Lower leg skin (tissue), 4 donors: ENCODE results near the gene MAPKAPK2. TPM values are rescaled to one million over a fixed set of nuclear protein-coding genes. Genes with fewer than 3 reads are reported as not detected.

Experiments used
- DNase-seq, 2 donors: peaks; one replicate each; pipeline ENCODE4 v3.0.0-alpha.2; 2019; ENCODE audit warnings: low spot score in 2 of 2
- H3K4me3 ChIP-seq: fragments of 200-600 bp; sonication (generic); 2 replicates; pipeline ENCODE4 v1.5.1; 2017; ENCODE audit warnings: mild to moderate bottlenecking, low read depth; ENCODE audit not compliant: poor library complexity, severe bottlenecking
- POLR2A ChIP-seq, 2 donors: fragments of 450-650 bp; IDR thresholded peaks; one replicate each; pipeline ENCODE4 v1.6.1; 2016 to 2017; ENCODE audit warnings: antibody characterized with exemption in 2 of 2, mild to moderate bottlenecking in 1 of 2, moderate library complexity in 1 of 2
- WGBS, 2 donors: methylation state at CpG; one replicate each; pipeline ENCODE4 v1.1.5; 2018; 5-methylcytosine and 5-hydroxymethylcytosine counted together
- intact Hi-C: fragments of 100-400 bp; cut with DNase I; formaldehyde crosslinking; loops from one replicate; pipeline ENCODE4 v1.15.0; 2023; ENCODE audit warnings: low total_unique reads
- total RNA-seq, 4 donors: library from RNA; depleted of rRNA; stranded (reverse); fragments of >200 nt; gene quantifications; one replicate each; pipeline ENCODE4 v1.1.0, GENCODE V29; 2016
- TF ChIP-seq, protein P1 (sequence below), 3 donors: fragments of 450-650 bp; IDR thresholded peaks; one replicate each; pipeline ENCODE4 v1.5.1; 2016; ENCODE audit warnings: antibody characterized with exemption in 3 of 3, mild to moderate bottlenecking in 3 of 3, moderate library complexity in 2 of 3

MAPKAPK2 gene
- total RNA-seq, 4 donors from 2014 or later = 40.0 to 62.4 (median 52.4) TPM

- intact Hi-C loops = no loop called here
- DNase-seq = no peak
- WGBS, 2 donors = 88 to 92% methylated on average over 3 of the region's 3 CpGs
- TF ChIP-seq, protein P1, sequence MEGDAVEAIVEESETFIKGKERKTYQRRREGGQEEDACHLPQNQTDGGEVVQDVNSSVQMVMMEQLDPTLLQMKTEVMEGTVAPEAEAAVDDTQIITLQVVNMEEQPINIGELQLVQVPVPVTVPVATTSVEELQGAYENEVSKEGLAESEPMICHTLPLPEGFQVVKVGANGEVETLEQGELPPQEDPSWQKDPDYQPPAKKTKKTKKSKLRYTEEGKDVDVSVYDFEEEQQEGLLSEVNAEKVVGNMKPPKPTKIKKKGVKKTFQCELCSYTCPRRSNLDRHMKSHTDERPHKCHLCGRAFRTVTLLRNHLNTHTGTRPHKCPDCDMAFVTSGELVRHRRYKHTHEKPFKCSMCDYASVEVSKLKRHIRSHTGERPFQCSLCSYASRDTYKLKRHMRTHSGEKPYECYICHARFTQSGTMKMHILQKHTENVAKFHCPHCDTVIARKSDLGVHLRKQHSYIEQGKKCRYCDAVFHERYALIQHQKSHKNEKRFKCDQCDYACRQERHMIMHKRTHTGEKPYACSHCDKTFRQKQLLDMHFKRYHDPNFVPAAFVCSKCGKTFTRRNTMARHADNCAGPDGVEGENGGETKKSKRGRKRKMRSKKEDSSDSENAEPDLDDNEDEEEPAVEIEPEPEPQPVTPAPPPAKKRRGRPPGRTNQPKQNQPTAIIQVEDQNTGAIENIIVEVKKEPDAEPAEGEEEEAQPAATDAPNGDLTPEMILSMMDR (IDR thresholded peaks at IDR 0.05) = no peak
- TF ChIP-seq POLR2A (IDR thresholded peaks at IDR 0.05) = no peak
- no peak overlapping the region for H3K4me3 ChIP-seq
Observed at GRCh38 chr1:206674236-206674635, 10.5 kb upstream of the MAPKAPK2 start.

DNA sequence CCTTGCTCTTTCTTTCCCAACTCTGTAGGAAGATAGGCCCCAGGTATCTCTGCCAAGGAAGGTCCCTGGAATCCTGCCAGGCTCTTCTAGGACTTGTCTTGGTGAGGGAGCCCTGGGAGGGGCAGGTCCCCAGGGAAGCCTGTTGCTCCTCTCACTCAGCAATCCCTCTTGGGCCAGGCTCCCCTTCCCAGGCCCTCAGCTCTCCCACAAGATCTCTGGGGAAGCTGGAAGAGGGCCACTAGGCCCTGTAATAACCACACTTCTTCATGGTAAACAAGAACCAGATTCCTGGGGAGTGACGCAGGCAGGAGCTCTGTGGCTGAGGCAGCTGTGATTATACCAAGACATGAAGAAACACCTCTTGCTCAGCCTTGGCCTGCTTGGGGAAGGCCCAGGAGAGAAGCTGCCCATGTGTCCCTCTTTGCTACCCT is 9.9 kb upstream of the MAPKAPK2 start:
- DNase-seq = peak in 1 of 2 donors; percentile 61
- 9 to 44% methylated on average over 1 of the region's 1 CpG for whole genome bisulfite sequencing, 2 donors
- no peak overlapping the region for H3K4me3 ChIP-seq
- TF ChIP-seq, protein P1 (IDR thresholded peaks at IDR 0.05) = no peak
- no peak for TF ChIP-seq POLR2A (IDR thresholded peaks at IDR 0.05)
- intact Hi-C loops = no loop called here

- 91 to 95% methylated on average over 2 of the region's 2 CpGs for WGBS, 2 donors
- no peak overlapping the region for H3K4me3 ChIP-seq
- DNase-seq = no peak
- no peak for TF ChIP-seq POLR2A (IDR thresholded peaks at IDR 0.05)
- TF ChIP-seq, protein P1 (IDR thresholded peaks at IDR 0.05) = no peak
- intact Hi-C loops = no loop called here
Observed at GRCh38 chr1:206676499-206676898, 8.2 kb upstream of the MAPKAPK2 start.

- no peak for TF ChIP-seq POLR2A (IDR thresholded peaks at IDR 0.05)
- TF ChIP-seq, protein P1 (IDR thresholded peaks at IDR 0.05) = no peak
- H3K4me3 ChIP-seq = no peak overlapping the region
- intact Hi-C loops = no loop called here
- DNase-seq = no peak
- 71 to 84% methylated on average over 3 of the region's 3 CpGs for WGBS, 2 donors
Observed at GRCh38 chr1:206678490-206678889, 6.2 kb upstream of the MAPKAPK2 start.

DNA sequence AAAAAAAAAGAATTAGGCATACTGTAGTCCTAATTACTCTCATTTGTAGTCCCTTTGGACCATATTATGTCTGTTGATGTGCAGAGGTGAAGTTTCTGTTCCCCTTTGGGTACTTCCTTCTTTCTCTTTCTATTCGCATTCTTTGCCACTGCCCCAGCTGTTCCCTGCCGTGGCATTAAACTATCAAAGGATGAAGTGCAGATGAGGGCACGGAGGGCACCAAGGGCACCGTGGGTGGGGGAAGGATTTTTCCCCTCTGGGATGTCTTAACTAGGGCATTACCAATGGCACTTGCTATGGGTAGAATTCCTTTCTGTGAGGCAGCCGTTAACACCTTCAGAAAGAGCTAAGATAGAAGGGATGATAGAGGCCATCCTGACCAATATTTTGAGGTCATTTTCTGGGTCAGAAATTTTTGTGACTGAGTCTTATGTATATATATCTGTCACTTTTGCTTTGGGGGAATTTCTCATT is 4.9 kb upstream of the MAPKAPK2 start:
- no peak for DNase-seq
- no peak for TF ChIP-seq POLR2A (IDR thresholded peaks at IDR 0.05)
- TF ChIP-seq, protein P1 (IDR thresholded peaks at IDR 0.05) = no peak
- WGBS, 2 donors = 56 to 68% methylated on average over 5 of the region's 5 CpGs
- H3K4me3 ChIP-seq = no peak overlapping the region
- intact Hi-C loops = no loop called here

DNA sequence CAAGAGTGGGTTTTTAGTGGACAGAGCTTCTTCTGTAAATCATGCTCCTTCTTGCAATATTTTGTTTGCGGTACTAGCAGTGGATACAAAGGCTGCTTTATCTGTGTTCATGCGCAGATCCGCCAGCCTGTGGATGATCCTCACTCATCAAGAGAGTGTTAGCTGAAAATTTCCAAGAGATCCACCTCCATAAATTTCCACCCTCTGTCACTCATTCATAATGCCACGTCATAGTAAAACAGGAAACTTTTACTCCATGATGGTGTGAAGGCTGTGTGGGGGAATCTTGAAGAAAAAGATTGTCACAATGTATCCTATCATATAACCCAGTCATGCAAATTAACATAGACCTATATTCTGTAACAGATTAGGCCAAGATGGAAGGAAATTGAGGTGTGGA is 4.4 kb upstream of the MAPKAPK2 start:
- DNase-seq = no peak
- TF ChIP-seq, protein P1 (IDR thresholded peaks at IDR 0.05) = no peak
- TF ChIP-seq POLR2A (IDR thresholded peaks at IDR 0.05) = no peak
- no peak overlapping the region for H3K4me3 ChIP-seq
- intact Hi-C loops = no loop called here
- WGBS, 2 donors = 73% methylated on average over 4 of the region's 4 CpGs
